ENCODE data around the gene RAP1GAP2. TPM values are rescaled to one million over a fixed set of nuclear protein-coding genes. Genes with fewer than 3 reads are reported as not detected.
A peak's percentile ranks its signal among the peaks of the same experiment; 100 is the strongest.
"Not testable (repeated sequence)": the region's sequence is repeated elsewhere in the genome, so short reads cannot be mapped to it uniquely, and the experiment has no call there.

RAP1GAP2 gene
- total RNA-seq, 4 donors from 2014 or later: 4.9 to 12.4 (median 10.0) TPM

DNA sequence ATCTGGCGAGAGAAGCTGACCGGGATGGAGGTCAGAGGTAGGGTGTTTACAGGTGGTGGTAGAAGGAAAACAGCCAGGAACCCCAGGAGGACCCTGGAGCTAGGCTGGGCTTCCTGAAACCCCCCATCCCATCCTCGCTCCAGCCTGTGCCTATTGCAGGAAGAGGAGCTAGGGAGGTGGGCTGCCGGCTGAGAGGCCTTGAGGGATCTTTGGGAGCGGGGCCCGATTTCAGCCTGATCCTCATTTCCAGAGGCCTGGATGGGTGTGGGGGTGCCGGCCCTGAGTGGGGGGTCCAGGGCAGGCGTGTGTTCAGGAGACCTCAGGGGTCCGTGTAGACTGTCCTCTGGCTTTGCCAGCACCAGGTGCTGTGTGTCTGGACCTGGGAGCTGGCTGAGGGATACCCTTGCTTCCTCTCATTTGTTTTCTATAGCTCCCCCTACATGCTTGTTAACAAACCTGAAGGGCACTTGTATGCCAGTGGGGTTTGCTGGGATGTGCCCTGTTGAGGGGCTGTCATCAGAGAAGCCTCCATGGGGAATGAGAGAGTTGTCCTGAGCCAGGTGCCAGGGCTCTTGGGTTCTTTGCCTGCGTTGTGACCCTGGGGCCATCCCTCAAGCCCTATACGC is 18.9 kb upstream of the RAP1GAP2 start:
- Histone ChIP-seq H3K36me3 (no peaks in the 10 kb centered on the region), H3K4me3 (peak overlapping the region in 2 of 4 donors; percentile 30 to 50), H3K27me3 (peaks cover 5 to 86% (median 11%) of the 10 kb centered on the region in 4 donors), H3K4me1 (peaks cover 0 to 14% (median 10%) of the 10 kb centered on the region in 3 donors), H3K9me3 (no peaks in the 10 kb centered on the region), H3K27ac (no peak overlapping the region)
- 8 to 37% methylated on average over 3 to 8 of the region's 11 CpGs for WGBS, 2 donors
- DNase-seq: no peak
- no peak for TF ChIP-seq POLR2A (IDR thresholded peaks at IDR 0.05)
- TF ChIP-seq, protein P1, sequence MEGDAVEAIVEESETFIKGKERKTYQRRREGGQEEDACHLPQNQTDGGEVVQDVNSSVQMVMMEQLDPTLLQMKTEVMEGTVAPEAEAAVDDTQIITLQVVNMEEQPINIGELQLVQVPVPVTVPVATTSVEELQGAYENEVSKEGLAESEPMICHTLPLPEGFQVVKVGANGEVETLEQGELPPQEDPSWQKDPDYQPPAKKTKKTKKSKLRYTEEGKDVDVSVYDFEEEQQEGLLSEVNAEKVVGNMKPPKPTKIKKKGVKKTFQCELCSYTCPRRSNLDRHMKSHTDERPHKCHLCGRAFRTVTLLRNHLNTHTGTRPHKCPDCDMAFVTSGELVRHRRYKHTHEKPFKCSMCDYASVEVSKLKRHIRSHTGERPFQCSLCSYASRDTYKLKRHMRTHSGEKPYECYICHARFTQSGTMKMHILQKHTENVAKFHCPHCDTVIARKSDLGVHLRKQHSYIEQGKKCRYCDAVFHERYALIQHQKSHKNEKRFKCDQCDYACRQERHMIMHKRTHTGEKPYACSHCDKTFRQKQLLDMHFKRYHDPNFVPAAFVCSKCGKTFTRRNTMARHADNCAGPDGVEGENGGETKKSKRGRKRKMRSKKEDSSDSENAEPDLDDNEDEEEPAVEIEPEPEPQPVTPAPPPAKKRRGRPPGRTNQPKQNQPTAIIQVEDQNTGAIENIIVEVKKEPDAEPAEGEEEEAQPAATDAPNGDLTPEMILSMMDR (IDR thresholded peaks at IDR 0.05): no peak
- intact Hi-C loops (cut with DNase I): no loop called here

DNA sequence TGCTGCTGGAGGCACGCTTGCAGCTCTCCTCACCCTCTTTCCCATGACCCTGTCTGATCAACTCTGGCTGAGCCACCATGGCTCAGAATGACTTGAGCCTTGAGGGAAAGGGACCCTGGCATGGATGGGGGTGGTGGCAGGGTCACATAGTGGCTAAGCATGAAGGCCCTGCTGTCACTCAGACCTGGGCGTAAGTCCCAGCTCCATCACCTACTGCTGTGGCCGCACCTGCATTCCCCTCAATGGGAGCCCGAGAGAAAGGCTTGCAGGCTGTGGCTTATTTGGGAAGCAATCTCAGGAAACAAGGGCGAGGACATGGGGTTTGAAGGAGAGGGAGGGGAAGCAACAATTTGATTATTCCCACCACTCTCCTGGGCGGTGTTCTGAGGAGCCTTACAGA is 17.7 kb upstream of the RAP1GAP2 start:
- DNase-seq: no peak
- peaks cover 5 to 75% (median 11%) of the 10 kb centered on the region in 4 donors for H3K27me3 ChIP-seq
- H3K4me1 ChIP-seq: peaks cover 0 to 14% (median 10%) of the 10 kb centered on the region in 3 donors
- H3K4me3 ChIP-seq: no peak overlapping the region
- H3K27ac ChIP-seq: no peak overlapping the region
- intact Hi-C loops (cut with DNase I): no loop called here
- WGBS, 2 donors: 69 to 74% methylated on average over 2 to 6 of the region's 6 CpGs
- no peaks in the 10 kb centered on the region for H3K36me3 ChIP-seq
- TF ChIP-seq, protein P1 (IDR thresholded peaks at IDR 0.05): no peak
- no peak for TF ChIP-seq POLR2A (IDR thresholded peaks at IDR 0.05)
- peaks cover 0 to under 1% (median 0%) of the 10 kb centered on the region in 3 donors for H3K9me3 ChIP-seq

DNA sequence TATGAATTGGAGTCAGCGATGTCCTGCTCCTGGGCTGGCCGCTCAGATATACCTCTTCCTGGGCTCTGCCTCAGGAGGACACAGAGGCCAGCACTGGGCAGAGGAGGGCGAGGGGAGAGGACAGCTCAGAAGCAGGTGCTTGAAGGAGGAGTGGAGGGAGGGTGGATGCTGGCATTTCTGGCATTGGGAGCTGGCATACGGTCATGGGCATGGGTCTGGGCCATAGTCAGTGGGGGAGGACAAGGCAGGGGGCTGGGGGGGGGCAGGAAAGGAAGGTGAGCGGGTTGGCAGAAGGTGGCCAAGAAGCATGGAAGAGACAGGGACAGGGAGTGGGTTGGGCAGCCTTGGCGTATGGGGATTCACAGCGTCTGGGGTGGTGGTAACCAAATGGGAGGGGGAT is 16.7 kb upstream of the RAP1GAP2 start:
- intact Hi-C loops (cut with DNase I): no loop called here
- Histone ChIP-seq H3K36me3 (no peaks in the 10 kb centered on the region), H3K4me1 (peaks cover 0 to 14% (median 10%) of the 10 kb centered on the region in 3 donors), H3K27ac (no peak overlapping the region), H3K4me3 (no peak overlapping the region), H3K27me3 (peaks cover 5 to 64% (median 11%) of the 10 kb centered on the region in 4 donors), H3K9me3 (peaks cover 0 to 5% (median 0%) of the 10 kb centered on the region in 3 donors)
- TF ChIP-seq POLR2A (IDR thresholded peaks at IDR 0.05): no peak
- TF ChIP-seq, protein P1 (IDR thresholded peaks at IDR 0.05): no peak
- WGBS, 2 donors: 65 to 68% methylated on average over 4 of the region's 7 CpGs
- DNase-seq: no peak

DNA sequence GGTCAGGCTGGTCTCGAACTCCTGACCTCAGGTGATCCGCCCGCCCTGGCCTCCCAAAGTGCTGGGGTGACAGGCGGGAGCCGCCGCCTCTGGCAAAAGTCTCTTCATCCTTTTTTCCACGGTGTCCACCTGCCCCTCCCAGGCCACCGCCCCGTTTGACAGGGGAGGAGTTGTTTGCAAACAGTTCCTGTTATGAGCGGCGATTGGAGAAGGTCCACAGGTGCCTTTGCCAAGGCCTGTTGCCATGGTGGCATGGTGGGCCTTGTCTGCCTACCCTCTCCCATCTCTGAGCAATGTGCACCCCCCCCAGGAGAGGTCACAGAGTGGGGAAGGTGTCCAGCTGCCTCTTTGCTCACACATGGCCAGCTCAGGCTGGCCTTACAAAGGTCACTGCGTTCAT is 16.0 kb upstream of the RAP1GAP2 start:
- DNase-seq: no peak
- Histone ChIP-seq H3K9me3 (peaks cover 0 to 5% (median 0%) of the 10 kb centered on the region in 3 donors), H3K27ac (no peak overlapping the region), H3K27me3 (peaks cover 5 to 57% (median 11%) of the 10 kb centered on the region in 4 donors), H3K4me3 (no peak overlapping the region), H3K36me3 (no peaks in the 10 kb centered on the region), H3K4me1 (peaks cover 0 to 14% (median 10%) of the 10 kb centered on the region in 3 donors)
- no peak for TF ChIP-seq POLR2A (IDR thresholded peaks at IDR 0.05)
- TF ChIP-seq, protein P1 (IDR thresholded peaks at IDR 0.05): no peak
- intact Hi-C loops (cut with DNase I): no loop called here
- WGBS, 2 donors: 83 to 86% methylated on average over 1 to 11 of the region's 12 CpGs

DNA sequence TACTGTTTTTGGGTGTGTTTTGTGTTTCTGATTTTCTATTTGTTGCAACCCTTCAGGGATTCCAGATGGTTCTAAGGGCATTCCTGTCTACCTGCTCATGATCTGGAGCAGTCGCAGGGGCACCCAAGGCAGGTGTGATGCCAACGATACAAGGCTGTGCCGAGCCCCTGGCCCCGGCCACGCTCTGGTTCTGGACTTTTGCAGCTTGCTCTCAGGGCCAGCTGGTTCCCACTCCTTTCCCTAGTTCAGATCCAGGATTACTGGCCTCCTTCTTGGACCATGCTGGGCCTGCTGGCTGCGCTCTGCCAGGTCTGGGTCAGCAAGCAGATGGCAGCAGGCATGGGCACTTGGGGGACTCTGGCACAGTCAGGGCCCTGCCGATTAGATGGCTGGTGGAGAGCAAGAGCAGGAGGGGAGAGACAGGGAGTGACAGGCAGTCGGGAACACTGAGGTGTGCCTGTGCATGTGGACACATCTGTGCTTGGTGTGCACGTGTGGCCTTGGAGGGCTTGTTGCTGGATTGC is 15.2 kb upstream of the RAP1GAP2 start:
- H3K36me3 ChIP-seq: no peaks in the 10 kb centered on the region
- TF ChIP-seq POLR2A (IDR thresholded peaks at IDR 0.05): no peak
- TF ChIP-seq, protein P1 (IDR thresholded peaks at IDR 0.05): no peak

DNA sequence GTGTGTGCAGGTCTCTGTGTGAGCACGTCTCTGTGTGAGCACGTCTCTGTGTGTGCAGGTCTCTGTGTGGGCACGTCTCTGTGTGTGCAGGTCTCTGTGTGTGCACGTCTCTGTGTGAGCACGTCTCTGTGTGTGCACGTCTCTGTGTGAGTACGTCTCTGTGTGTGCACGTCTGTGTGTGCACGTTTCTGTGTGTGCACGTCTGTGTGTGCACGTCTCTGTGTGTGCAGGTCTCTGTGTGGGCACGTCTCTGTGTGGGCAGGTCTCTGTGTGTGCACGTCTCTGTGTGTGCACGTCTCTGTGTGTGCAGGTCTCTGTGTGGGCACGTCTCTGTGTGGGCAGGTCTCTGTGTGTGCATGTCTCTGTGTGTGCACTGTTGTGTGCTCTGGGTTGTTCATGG is 14.6 kb upstream of the RAP1GAP2 start:
- Histone ChIP-seq H3K27me3 (peaks cover 0 to 44% (median 6%) of the 10 kb centered on the region in 4 donors), H3K4me1 (peaks cover 5 to 15% (median 6%) of the 10 kb centered on the region in 3 donors)
- H3K4me3 ChIP-seq; H3K36me3 ChIP-seq; DNase-seq; intact Hi-C loops (cut with DNase I); H3K9me3 ChIP-seq; H3K27ac ChIP-seq: not testable (repeated sequence)
- WGBS, 2 donors: 49 to 71% methylated on average over 6 to 9 of the region's 15 CpGs

More for the DNA sequence above, 15.2 kb upstream of the RAP1GAP2 start:
- Histone ChIP-seq H3K27me3 (peaks cover 5 to 50% (median 7%) of the 10 kb centered on the region in 4 donors), H3K4me1 (peaks cover 0 to 15% (median 10%) of the 10 kb centered on the region in 3 donors), H3K4me3 (no peak overlapping the region), H3K27ac (no peak overlapping the region), H3K9me3 (peaks cover 0 to 5% (median 0%) of the 10 kb centered on the region in 3 donors)
- WGBS, 2 donors: 78 to 79% methylated on average over 2 to 3 of the region's 9 CpGs
- DNase-seq: no peak
- intact Hi-C loops (cut with DNase I): no loop called here
